ENCODE measurements around the gene ADH6.
"Not testable (repeated sequence)": the region's sequence is repeated elsewhere in the genome, so short reads cannot be mapped to it uniquely, and the experiment has no call there.

The ADH6 gene

DNA sequence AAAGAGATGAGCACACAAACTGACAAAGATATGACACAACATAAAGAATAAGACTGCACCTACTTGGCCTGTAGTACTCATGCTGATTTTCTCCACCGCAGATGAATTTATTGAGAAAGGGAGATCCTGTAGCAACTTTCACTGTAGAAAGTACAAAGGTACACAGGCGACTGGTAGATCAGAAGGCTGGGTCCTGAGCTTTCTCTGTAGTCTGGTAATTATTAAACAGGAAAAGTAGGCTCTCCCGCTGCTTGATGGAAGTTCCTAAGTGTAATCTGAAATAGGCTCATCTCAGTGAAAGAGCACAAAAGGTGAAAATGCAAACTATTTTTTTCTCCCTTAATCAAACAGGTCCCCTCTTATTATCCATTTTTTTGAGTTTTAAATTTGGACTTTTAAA, at the start of gene ADH6:
Gene ADH6 (minus strand): TSS at position 175 of the 400 bp plus-strand sequence. CDS start 94 bp downstream, at position 81.
- DNase-seq (ENCODE audit: low spot score) = no peak

DNA sequence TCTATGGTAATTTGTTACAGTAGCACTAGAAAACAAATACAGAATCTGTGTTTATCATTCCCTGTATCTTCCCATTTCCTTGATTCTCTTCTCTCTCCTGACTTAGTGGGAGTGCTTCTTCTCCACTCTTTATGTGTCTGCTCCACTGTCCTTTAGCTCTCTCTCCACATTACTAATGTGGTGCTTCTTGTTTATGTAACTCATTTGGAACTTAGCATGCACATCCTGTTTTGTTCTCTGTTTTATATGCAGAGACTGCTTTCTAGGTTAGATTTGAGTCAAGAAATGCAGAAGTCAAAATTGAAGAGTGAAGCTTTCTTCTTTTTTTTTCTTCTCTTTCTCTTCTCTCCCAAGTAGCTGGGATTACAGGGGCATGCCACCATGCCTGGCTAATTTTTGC, 45.9 kb upstream of the ADH6 start:
- DNase-seq (ENCODE audit: low spot score) = no peak

DNA sequence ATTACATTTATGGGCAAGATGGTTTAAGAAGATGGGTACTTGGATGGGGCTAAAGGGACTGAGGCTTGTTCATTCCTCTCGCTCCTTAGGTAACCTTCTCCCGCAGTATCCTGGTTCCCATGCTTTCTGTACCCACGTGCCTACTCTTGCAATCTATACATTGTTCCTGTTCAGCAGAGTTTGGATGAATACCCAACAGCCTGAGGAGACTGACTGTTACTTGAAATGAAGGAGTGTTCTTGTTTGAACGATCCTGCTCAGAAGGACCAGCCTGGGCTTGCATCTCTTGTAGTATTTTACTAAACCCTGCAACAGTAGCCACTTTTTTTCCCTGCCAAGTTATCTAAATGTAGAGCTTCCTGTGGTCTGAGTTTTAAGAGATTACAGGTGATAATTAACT, 33.7 kb upstream of the ADH6 start:
- DNase-seq (ENCODE audit: low spot score) = no peak

DNA sequence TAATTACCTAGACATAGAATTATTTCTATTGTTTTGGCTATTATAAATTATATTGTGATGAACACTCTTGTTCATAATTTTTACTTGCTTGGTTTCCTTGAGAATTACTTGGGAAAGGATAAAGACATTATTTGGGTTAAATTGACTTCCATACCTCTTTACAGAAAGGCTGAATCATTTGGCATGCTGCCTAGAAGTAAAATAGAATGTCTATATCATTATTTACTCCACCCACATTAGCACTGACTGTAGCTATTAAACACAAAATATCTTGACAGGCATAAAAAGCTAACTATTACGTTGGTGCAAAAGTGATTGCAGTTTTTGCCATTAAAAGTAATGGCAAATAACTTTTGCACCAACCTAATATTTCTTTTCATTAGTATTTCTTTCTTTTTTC, 29.7 kb upstream of the ADH6 start:
- DNase-seq (ENCODE audit: low spot score) = no peak

DNA sequence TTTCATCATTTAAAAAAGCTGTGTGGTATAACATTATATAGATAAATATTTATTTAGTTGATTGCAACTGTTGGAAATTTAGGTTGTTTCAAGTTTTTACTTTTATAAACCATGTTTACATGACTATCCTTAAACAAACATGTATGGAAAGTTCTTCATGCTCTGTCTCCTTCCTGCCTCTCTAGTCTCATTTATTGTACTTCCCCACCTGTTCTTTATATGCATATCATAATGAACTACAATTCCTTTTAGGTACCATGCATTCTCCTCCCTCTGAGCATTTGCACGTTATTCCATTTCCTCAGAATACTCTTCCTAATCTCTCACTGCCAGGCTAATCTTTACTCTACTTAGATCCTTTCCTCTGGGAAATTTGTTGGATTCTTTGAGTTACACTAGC, 16.9 kb upstream of the ADH6 start:
- DNase-seq (ENCODE audit: low spot score) = no peak

- no peak for DNase-seq (ENCODE audit: low spot score)
These were observed 15.4 kb upstream of the ADH6 start for GRCh38 chr4:99234331-99235010.

DNA sequence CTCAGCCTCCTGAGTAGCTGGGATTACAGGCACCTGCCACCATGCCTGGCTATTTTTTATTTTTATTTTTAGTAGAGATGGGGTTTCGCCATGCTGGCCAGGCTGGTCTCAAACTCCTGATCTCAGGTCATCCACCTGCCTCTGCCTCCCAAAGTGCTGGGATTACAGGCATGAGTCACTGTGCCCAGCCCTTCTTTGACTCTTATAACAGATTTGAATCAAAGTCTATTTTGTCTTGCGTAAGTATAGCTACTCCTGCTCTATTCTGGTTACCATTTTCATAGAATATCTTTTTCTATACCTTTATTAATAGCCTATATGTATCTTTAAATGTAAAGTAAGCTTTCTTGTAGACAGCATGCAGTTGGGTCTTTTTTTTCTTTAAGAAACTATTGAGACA, 14.4 kb upstream of the ADH6 start:
- not testable (repeated sequence) for DNase-seq (ENCODE audit: low spot score)

DNA sequence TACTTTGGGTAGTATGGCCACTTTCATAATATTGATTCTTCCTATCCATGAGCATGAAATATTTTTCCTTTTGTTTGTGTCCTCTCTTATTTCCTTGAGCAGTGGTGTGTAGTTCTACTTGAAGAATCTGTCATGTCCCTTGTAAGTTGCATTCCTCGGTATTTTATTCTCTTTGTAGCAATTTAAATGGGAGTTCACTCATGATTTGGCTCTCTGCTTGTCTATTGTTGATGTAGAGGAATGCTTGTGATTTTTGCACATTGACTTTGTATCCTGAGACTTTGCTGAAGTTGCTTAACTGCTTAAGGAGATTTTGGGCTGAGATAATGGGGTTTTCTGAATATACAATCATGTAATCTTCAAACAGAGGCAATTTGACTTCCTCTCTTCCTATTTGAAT, 9.7 kb upstream of the ADH6 start:
- not testable (repeated sequence) for DNase-seq (ENCODE audit: low spot score)

DNA sequence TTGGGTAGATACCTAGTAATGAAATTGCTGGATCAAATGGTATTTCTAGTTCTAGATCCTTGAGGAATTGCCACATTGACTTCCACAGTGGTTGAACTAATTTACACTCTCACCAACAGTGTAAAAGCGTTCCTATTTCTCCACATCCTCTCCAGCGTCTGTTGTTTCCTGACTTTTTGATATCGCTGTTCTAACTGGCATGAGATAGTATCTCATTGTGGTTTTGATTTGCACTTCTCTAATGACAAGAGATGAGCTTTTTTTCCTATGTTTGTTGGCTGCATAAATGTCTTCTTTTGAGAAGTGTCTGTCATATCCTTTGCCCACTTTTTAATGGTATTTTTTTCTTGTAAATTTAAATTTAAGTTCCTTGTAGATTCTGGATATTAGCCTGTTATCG, 8.6 kb upstream of the ADH6 start:
- not testable (repeated sequence) for DNase-seq (ENCODE audit: low spot score)

DNA sequence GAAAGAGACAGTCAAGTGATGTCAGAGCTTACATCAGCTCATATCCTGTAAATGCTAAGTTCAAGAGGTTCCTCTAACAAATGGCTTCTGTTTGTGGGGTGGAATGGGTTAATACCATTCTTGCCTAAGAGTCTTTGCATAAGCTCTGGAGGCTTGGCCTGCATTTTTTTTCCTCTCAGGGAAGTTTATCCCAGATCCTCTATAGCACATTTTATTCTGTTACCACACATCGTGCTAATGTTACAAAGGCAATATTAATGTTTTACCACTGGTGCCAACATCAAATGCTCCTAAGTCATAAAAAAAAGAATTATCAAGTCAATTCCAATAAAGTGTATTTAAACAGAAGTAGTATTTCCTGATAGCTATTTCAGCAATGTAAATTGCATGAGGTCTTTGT, 2.9 kb upstream of the ADH6 start:
- DNase-seq (ENCODE audit: low spot score) = no peak

DNA sequence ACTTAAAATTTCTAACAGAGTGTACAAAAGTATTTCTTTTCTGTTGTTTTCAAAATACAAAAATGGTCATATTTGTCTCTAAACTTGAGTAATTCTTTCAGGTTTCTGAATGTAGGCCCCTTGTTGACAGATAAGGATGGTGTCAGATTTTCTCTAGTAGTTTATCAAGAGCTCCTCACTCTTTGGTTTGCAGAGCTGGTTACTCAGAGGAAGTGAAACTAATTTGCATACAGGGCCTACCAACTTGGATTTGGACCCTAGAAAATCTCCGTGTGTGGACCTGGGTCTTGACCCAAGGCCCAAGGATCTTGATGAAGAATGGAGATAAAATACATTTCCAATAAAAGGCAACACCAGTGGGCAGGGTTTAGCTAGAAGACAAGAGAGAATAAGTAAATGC, 433 bp upstream of the ADH6 start:
- no peak for DNase-seq (ENCODE audit: low spot score)

DNA sequence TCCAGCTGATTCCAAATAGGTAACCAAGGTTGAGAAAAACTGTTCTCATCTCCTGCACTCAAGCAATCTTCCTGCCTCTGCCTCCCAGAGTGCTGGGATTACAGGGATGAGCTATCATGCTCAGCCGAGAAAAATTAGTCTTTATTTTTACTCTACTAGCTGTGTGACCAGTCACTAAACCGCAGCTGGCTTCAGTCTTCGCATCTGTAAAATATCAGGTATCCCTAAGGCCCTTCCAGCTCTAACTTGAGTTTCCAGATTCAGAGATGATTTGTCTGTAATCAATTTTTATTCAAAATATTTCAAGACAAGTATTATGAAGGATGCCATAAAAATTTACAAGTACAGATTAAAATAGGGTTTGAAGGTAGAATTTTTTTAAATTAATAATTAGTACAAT, 3.5 kb downstream of the ADH6 start:
- no peak for DNase-seq (ENCODE audit: low spot score)

DNA sequence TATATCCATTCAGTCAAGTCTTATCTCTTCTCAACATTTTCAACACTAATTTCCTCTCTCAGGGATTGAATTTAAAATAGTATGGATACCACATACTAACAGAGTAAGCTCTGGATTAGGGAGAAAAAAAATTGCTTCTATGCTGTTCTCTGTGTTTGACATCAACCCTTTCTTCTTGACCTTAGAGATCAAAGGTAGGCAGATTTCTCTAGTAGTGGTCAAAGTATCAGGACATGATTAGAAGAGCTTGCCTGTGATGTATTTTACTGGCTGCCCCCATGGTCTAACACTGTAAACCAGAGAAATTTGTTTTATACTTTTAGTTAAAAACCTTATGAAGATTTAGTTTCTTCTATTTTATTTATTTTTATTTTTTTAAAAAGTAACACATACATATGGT, 8.3 kb downstream of the ADH6 start:
- DNase-seq (ENCODE audit: low spot score) = no peak

DNA sequence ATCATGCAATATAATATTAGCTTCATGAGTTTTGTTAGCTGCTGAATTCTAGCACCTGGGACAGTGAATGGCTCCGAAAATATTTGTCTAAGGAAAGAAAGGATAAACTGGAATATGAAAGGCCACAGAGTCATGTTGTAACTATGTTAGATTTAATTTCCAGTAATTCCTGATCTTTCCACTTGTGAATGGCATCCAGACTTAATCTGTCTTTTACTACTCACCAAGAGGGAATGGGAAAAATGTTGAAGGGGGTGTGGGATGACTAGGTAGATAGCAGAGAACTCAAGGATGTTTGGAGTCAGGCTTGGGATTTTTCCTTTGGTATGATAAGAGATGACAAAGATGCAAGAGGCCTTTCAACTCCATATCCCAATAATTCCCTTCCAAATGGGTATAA, 9.4 kb downstream of the ADH6 start:
- no peak for DNase-seq (ENCODE audit: low spot score)

GRCh38 chr4:99208719-99209075, 10.3 kb downstream of the ADH6 start:
- no peak for DNase-seq (ENCODE audit: low spot score)

GRCh38 chr4:99207911-99208718, 10.9 kb downstream of the ADH6 start:
- no peak for DNase-seq (ENCODE audit: low spot score)

DNA sequence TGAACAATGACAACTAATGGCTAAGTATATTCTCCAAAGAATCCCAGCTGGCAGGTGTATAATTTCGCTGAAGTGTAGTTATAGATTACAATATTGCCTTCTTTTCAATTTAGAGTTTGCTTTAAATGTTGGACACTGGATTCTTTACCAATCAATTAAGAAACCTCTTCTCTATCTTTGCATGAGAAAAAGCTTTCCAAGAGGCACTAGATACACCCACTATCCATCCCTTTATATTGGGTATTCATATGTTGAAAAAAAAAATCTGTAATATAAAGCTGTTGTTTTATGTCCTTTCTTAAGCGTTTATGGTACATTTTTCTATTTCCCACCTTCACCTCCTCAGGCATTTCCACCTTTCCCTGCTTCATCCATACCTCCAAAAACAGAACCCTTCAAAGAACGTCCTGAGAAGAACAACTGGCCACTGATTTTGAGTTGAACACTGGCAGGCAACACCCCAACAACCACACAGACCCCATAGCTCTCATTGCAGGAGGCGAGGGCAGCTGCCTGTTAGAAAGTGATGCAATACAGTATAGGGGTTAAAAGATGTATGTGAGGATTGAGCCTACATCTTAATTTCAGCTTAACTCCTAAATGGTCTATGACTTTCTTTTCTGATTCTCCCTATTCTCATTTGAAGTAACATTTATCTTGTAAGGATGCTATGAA, 11.8 kb downstream of the ADH6 start:
- no peak for DNase-seq (ENCODE audit: low spot score)

DNA sequence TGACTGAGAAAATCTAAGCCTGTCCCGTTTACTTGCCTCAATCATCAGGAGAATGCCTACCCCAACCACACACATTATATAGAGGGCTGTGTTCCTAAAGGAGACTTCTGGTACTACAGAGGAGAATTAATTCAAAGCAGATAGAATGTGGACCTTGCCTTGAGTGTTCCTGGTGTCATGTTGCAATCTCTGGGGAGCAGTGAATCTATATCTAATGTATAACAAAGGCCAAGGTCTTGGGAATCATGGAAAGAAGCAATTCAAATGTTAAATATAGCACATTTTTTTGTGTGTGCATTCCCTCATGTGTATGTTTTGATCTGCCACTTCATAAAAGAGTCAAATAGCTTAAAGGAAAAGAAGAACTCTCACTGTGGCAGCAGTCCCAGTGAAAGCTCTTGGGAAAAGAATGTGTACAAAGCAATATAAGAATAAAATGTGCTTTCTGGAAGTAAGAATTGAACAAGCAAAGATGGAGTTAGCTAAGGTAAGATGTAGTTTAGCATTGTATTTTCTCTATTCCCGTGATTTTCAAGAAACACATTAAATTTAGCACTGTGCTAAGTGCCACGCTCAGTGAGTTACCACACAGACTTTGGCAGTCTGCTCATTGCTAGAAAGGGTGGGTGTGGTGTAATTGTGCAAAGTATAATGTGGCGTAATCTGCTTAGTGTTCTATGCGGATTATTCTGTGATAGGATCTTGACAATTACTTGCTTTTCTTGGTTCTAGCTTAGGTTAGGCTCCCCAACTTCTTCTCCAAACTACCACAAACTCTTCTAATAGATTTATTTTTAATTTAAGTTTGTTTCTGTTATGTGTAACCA, 13.7 kb downstream of the ADH6 start:
- DNase-seq (ENCODE audit: low spot score) = no peak

GRCh38 chr4:99202536-99202935, 16.5 kb downstream of the ADH6 start:
- DNase-seq (ENCODE audit: low spot score) = no peak

- DNase-seq (ENCODE audit: low spot score) = no peak
These were observed 17.0 kb downstream of the ADH6 start for GRCh38 chr4:99202094-99202493.

GRCh38 chr4:99201690-99202089, 17.4 kb downstream of the ADH6 start:
- DNase-seq (ENCODE audit: low spot score) = no peak

DNA sequence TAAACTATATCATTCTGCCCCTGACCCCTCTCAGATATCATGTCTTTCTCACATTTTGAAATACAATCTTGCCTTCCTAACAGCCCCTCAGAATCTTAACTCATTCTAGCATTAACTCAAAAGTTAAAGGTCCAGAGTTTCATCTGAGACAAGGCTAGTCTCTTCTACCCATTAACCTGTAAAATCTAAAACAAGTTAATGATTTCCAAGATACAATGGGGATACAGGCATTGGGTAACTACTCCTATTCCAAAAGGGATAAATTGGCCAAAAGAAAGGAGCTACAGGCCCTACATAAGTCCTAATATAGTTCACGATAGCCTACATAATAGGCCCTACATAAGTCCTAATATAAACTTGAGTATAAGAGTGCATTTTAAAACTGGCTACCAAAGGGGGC, 18.9 kb downstream of the ADH6 start:
- no peak for DNase-seq (ENCODE audit: low spot score)

Measured in ecto neural progenitor cell (in vitro differentiated cells).